Loucy (cell line): Measurements from ENCODE around the gene TYMP.

Source experiments
- H2AFZ ChIP-seq: fragments of 200-600 bp; sonication (generic); 2 replicates; pipeline ENCODE4 v1.6.0; 2016; ENCODE audit warnings: antibody characterized with exemption, mild to moderate bottlenecking, low read length, moderate library complexity
- H3F3A ChIP-seq: fragments of 200-600 bp; 2 replicates; pipeline ENCODE4 v1.6.0; 2016; ENCODE audit warnings: antibody characterized with exemption, low read depth, mild to moderate bottlenecking
- H3K27me3 ChIP-seq: fragments of 200-600 bp; sonication (generic); 2 replicates; pipeline ENCODE4 v1.6.1; 2014; ENCODE audit warnings: low read length, mild to moderate bottlenecking; ENCODE audit not compliant: insufficient read depth, poor library complexity, severe bottlenecking
- H3K36me3 ChIP-seq: fragments of 200-600 bp; sonication (generic); 2 replicates; pipeline ENCODE4 v1.6.1; 2016; ENCODE audit warnings: low read length; ENCODE audit not compliant: insufficient read depth
- H3K4me1 ChIP-seq: fragments of 200-600 bp; sonication (generic); 2 replicates; pipeline ENCODE4 v1.5.1; 2014; ENCODE audit warnings: low read length, mild to moderate bottlenecking; ENCODE audit not compliant: insufficient read depth, poor library complexity, severe bottlenecking
- H3K4me2 ChIP-seq: fragments of 200-600 bp; sonication (generic); 2 replicates; pipeline ENCODE4 v1.6.0; 2014; ENCODE audit warnings: antibody characterized with exemption, low read length, low read depth, mild to moderate bottlenecking; ENCODE audit not compliant: poor library complexity, severe bottlenecking
- H3K4me3 ChIP-seq: fragments of 200-600 bp; sonication (generic); 2 replicates; pipeline ENCODE4 v1.5.1; 2014; ENCODE audit warnings: low read length, mild to moderate bottlenecking, mixed read lengths; ENCODE audit not compliant: poor library complexity, severe bottlenecking
- H3K79me2 ChIP-seq: fragments of 200-600 bp; sonication (generic); 2 replicates; pipeline ENCODE4 v1.6.1; 2014; ENCODE audit warnings: low read length; ENCODE audit not compliant: insufficient read depth
- H3K9ac ChIP-seq: fragments of 200-600 bp; sonication (generic); 2 replicates; pipeline ENCODE4 v1.6.0; 2014; ENCODE audit warnings: mild to moderate bottlenecking, low read depth, low read length, moderate library complexity; ENCODE audit not compliant: poor library complexity, severe bottlenecking
- H3K9me2 ChIP-seq: fragments of 200-600 bp; sonication (generic); replicated peaks from 2 replicates; pipeline ENCODE4 v1.6.1; 2016; ENCODE audit warnings: low read depth, low read length, mixed read lengths
- H3K9me3 ChIP-seq: fragments of 200-600 bp; sonication (generic); 2 replicates; pipeline ENCODE4 v1.6.1; 2014; ENCODE audit warnings: mild to moderate bottlenecking, antibody characterized with exemption, low read length, low read depth; ENCODE audit not compliant: insufficient read depth
- H4K20me1 ChIP-seq: fragments of 200-600 bp; sonication (generic); 2 replicates; pipeline ENCODE4 v1.6.0; 2014; ENCODE audit warnings: antibody characterized with exemption, low read length, mild to moderate bottlenecking; ENCODE audit not compliant: insufficient read depth, poor library complexity, severe bottlenecking
- CTCF ChIP-seq: fragments of 200-600 bp; sonication (generic); conservative IDR thresholded peaks from 2 replicates; pipeline ENCODE4 v1.5.1; 2014; ENCODE audit warnings: mild to moderate bottlenecking, antibody characterized with exemption, low read length
- EZH2phosphoT487 ChIP-seq: fragments of 200-600 bp; IDR thresholded peaks from 2 replicates; pipeline ENCODE4 v1.6.1; 2018; ENCODE audit warnings: antibody characterized with exemption, mild to moderate bottlenecking, moderate library complexity, borderline replicate concordance

The TYMP gene

GRCh38 chr22:50502096-50502495 lies 27.7 kb downstream of the TYMP start:
- no peak overlapping the region for H3K9ac ChIP-seq
- H3K36me3 ChIP-seq: no peaks in the 10 kb centered on the region
- H3F3A ChIP-seq: no peaks in the 10 kb centered on the region
- H3K9me2 ChIP-seq: no peaks in the 10 kb centered on the region
- H3K27me3 ChIP-seq: no peaks in the 10 kb centered on the region
- H3K4me1 ChIP-seq: no peaks in the 10 kb centered on the region
- no peak for TF ChIP-seq CTCF
- TF ChIP-seq EZH2phosphoT487: no peak
- peaks cover 22% of the 10 kb centered on the region; the same call in 1 of the 2 replicates for H3K79me2 ChIP-seq
- no peak overlapping the region for H3K4me2 ChIP-seq
- no peaks in the 10 kb centered on the region for H4K20me1 ChIP-seq
- no peak overlapping the region for H3K4me3 ChIP-seq
- no peak overlapping the region for H2AFZ ChIP-seq
- no peaks in the 10 kb centered on the region for H3K9me3 ChIP-seq

GRCh38 chr22:50500452-50500851 lies 29.4 kb downstream of the TYMP start:
- TF ChIP-seq CTCF: no peak
- TF ChIP-seq EZH2phosphoT487: no peak

GRCh38 chr22:50498322-50498890 lies 31.4 kb downstream of the TYMP start:
- no peaks in the 10 kb centered on the region for H3K79me2 ChIP-seq
- TF ChIP-seq EZH2phosphoT487: no peak
- peak; percentile 78 for TF ChIP-seq CTCF
- no peak overlapping the region for H3K4me2 ChIP-seq
- H3K9ac ChIP-seq: no peak overlapping the region
- H3K4me3 ChIP-seq: no peak overlapping the region
- no peaks in the 10 kb centered on the region for H3K4me1 ChIP-seq
- no peaks in the 10 kb centered on the region for H3K27me3 ChIP-seq
- no peak overlapping the region for H2AFZ ChIP-seq
- no peaks in the 10 kb centered on the region for H3K36me3 ChIP-seq
- H3F3A ChIP-seq: no peaks in the 10 kb centered on the region
- H3K9me2 ChIP-seq: no peaks in the 10 kb centered on the region
- H3K9me3 ChIP-seq: no peaks in the 10 kb centered on the region
- H4K20me1 ChIP-seq: no peaks in the 10 kb centered on the region

More at GRCh38 chr22:50500452-50500851, 29.4 kb downstream of the TYMP start:
- peaks cover 6% of the 10 kb centered on the region; the same call in 1 of the 2 replicates for H3K79me2 ChIP-seq
- H3K9ac ChIP-seq: no peak overlapping the region
- no peaks in the 10 kb centered on the region for H4K20me1 ChIP-seq
- no peaks in the 10 kb centered on the region for H3F3A ChIP-seq
- H3K4me3 ChIP-seq: no peak overlapping the region
- no peaks in the 10 kb centered on the region for H3K9me2 ChIP-seq
- H3K4me2 ChIP-seq: no peak overlapping the region
- H3K4me1 ChIP-seq: no peaks in the 10 kb centered on the region
- H3K9me3 ChIP-seq: no peaks in the 10 kb centered on the region
- no peak overlapping the region for H2AFZ ChIP-seq
- no peaks in the 10 kb centered on the region for H3K27me3 ChIP-seq
- no peaks in the 10 kb centered on the region for H3K36me3 ChIP-seq
